Measurements from ENCODE around the gene PRAMEF2.
"Not testable (repeated sequence)": the region's sequence is repeated elsewhere in the genome, so short reads cannot be mapped to it uniquely, and the experiment has no call there.

GRCh38 chr1:12833251-12833650 lies 23.6 kb upstream of the PRAMEF2 start:
- TF ChIP-seq PKNOX1 (IDR thresholded peaks at IDR 0.05); NFRKB (IDR thresholded peaks at IDR 0.05); TARDBP (IDR thresholded peaks at IDR 0.05); SUZ12 (IDR thresholded peaks at IDR 0.05); SP1 (IDR thresholded peaks at IDR 0.05); ELF4 (IDR thresholded peaks at IDR 0.05); FOXA1 (IDR thresholded peaks at IDR 0.05); ZNF384 (IDR thresholded peaks at IDR 0.05); HDGF (IDR thresholded peaks at IDR 0.05; ENCODE audit: borderline replicate concordance); FOXK2 (IDR thresholded peaks at IDR 0.05); LEF1 (IDR thresholded peaks at IDR 0.05; ENCODE audit: borderline replicate concordance); L3MBTL2 (conservative IDR thresholded peaks at IDR 0.05); BHLHE40 (IDR thresholded peaks at IDR 0.05; ENCODE audit: borderline replicate concordance); ARNT (IDR thresholded peaks at IDR 0.05): not testable (repeated sequence)
